ENCODE data around the gene IER3.

The IER3 gene

DNA sequence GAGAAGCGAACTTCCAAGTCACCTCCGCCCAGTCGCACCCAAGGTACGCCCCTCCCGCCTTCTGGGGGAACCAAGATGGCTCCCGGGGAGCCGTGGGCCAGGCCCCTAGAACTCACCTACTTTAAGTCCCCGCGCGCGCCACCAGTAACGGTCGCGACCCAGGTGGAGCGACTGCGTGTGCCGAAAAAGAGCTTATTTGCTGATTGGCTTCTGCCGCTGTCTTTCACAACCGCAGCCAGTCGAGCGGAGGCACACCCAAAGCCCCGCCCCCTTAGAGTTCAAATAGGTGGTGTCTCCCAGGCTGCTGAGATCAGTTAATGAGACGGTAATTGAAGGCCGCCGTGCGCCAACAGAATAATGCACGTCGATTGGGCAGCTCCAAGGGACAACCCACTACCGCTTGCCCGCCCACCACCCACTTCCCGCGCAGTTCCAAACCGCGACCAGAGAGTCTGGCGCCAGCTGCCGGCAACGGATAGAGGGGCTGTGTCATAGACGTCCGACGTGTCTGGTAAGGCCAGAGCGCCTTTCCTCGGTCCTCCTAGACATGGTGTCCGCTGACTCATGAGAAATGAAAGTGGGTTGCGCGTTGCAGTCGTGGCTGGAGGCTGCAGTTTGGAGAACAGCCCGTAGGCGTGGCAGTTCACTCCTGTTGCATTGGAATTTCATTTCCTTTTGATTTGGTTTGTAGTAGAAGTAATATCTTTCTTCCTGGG, 27.1 kb downstream of the IER3 start, which contains the start of gene MDC1 (continued):
- TF ChIP-seq, protein P1, sequence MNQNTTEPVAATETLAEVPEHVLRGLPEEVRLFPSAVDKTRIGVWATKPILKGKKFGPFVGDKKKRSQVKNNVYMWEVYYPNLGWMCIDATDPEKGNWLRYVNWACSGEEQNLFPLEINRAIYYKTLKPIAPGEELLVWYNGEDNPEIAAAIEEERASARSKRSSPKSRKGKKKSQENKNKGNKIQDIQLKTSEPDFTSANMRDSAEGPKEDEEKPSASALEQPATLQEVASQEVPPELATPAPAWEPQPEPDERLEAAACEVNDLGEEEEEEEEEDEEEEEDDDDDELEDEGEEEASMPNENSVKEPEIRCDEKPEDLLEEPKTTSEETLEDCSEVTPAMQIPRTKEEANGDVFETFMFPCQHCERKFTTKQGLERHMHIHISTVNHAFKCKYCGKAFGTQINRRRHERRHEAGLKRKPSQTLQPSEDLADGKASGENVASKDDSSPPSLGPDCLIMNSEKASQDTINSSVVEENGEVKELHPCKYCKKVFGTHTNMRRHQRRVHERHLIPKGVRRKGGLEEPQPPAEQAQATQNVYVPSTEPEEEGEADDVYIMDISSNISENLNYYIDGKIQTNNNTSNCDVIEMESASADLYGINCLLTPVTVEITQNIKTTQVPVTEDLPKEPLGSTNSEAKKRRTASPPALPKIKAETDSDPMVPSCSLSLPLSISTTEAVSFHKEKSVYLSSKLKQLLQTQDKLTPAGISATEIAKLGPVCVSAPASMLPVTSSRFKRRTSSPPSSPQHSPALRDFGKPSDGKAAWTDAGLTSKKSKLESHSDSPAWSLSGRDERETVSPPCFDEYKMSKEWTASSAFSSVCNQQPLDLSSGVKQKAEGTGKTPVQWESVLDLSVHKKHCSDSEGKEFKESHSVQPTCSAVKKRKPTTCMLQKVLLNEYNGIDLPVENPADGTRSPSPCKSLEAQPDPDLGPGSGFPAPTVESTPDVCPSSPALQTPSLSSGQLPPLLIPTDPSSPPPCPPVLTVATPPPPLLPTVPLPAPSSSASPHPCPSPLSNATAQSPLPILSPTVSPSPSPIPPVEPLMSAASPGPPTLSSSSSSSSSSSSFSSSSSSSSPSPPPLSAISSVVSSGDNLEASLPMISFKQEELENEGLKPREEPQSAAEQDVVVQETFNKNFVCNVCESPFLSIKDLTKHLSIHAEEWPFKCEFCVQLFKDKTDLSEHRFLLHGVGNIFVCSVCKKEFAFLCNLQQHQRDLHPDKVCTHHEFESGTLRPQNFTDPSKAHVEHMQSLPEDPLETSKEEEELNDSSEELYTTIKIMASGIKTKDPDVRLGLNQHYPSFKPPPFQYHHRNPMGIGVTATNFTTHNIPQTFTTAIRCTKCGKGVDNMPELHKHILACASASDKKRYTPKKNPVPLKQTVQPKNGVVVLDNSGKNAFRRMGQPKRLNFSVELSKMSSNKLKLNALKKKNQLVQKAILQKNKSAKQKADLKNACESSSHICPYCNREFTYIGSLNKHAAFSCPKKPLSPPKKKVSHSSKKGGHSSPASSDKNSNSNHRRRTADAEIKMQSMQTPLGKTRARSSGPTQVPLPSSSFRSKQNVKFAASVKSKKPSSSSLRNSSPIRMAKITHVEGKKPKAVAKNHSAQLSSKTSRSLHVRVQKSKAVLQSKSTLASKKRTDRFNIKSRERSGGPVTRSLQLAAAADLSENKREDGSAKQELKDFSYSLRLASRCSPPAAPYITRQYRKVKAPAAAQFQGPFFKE (tag by site-specific recombination; IDR thresholded peaks at IDR 0.05; ENCODE audit: borderline replicate concordance) = no peak
- TF ChIP-seq TCF7L2 (IDR thresholded peaks at IDR 0.05; ENCODE audit: borderline replicate concordance, low read depth, low read length) = 0 out of 2 replicates have a peak, but pooled peaks have one; percentile 16
- peak; percentile 100 for TF ChIP-seq SP3 (tag by site-specific recombination; IDR thresholded peaks at IDR 0.05)
- no peak for TF ChIP-seq MZF1 (tag by site-specific recombination; IDR thresholded peaks at IDR 0.05; ENCODE audit: borderline replicate concordance)
- peak; percentile 98 for TF ChIP-seq PBX3 (CRISPR knock-in tag; IDR thresholded peaks at IDR 0.05)
- TF ChIP-seq SP2 (tag by site-specific recombination; IDR thresholded peaks at IDR 0.05) = peak; percentile 98
- no peak for TF ChIP-seq ZNF202 (tag by site-specific recombination; IDR thresholded peaks at IDR 0.05; ENCODE audit: borderline replicate concordance)
- peak; percentile 96 for TF ChIP-seq PATZ1 (tag by site-specific recombination; IDR thresholded peaks at IDR 0.05)
- TF ChIP-seq ZNF311 (tag by site-specific recombination; IDR thresholded peaks at IDR 0.05; ENCODE audit: borderline replicate concordance) = no peak
- no peak; the same call in 1 of the 2 replicates for TF ChIP-seq BCL11A (tag by site-specific recombination; IDR thresholded peaks at IDR 0.05; ENCODE audit: low read depth)
- TF ChIP-seq ZNF423 (tag by site-specific recombination; IDR thresholded peaks at IDR 0.05) = peak; percentile 86; the same call in 1 of the 2 replicates
- TF ChIP-seq KLF9 (tag by site-specific recombination; IDR thresholded peaks at IDR 0.05; ENCODE audit: low read depth) = peak; percentile 82
- no peak for TF ChIP-seq ZNF704 (tag by site-specific recombination; IDR thresholded peaks at IDR 0.05)
- peak; percentile 96 for TF ChIP-seq ZXDB (tag by site-specific recombination; IDR thresholded peaks at IDR 0.05)
- TF ChIP-seq ZBTB17 (tag by site-specific recombination; IDR thresholded peaks at IDR 0.05) = peak; percentile 93
- TF ChIP-seq ZFP69B (tag by site-specific recombination; IDR thresholded peaks at IDR 0.05) = no peak; the same call in none of the 2 replicates
- peak; percentile 66 for TF ChIP-seq ZIC2 (tag by site-specific recombination; IDR thresholded peaks at IDR 0.05)
- TF ChIP-seq ZNF677 (tag by site-specific recombination; IDR thresholded peaks at IDR 0.05) = no peak
- peak; percentile 46; the same call in 1 of the 2 replicates for TF ChIP-seq ZNF501 (tag by site-specific recombination; IDR thresholded peaks at IDR 0.05)
- peak; percentile 52; the same call in 1 of the 2 replicates for TF ChIP-seq ZNF184 (tag by site-specific recombination; IDR thresholded peaks at IDR 0.05)
- TF ChIP-seq ZSCAN23 (tag by site-specific recombination; IDR thresholded peaks at IDR 0.05) = peak; percentile 43; the same call in 1 of the 2 replicates
- no peak for TF ChIP-seq ZNF211 (tag by site-specific recombination; IDR thresholded peaks at IDR 0.05; ENCODE audit: low read depth)
- TF ChIP-seq ZNF10 (tag by site-specific recombination; IDR thresholded peaks at IDR 0.05) = no peak; the same call in 1 of the 2 replicates
- TF ChIP-seq, protein P2, sequence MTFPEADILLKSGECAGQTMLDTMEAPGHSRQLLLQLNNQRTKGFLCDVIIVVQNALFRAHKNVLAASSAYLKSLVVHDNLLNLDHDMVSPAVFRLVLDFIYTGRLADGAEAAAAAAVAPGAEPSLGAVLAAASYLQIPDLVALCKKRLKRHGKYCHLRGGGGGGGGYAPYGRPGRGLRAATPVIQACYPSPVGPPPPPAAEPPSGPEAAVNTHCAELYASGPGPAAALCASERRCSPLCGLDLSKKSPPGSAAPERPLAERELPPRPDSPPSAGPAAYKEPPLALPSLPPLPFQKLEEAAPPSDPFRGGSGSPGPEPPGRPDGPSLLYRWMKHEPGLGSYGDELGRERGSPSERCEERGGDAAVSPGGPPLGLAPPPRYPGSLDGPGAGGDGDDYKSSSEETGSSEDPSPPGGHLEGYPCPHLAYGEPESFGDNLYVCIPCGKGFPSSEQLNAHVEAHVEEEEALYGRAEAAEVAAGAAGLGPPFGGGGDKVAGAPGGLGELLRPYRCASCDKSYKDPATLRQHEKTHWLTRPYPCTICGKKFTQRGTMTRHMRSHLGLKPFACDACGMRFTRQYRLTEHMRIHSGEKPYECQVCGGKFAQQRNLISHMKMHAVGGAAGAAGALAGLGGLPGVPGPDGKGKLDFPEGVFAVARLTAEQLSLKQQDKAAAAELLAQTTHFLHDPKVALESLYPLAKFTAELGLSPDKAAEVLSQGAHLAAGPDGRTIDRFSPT (tag by site-specific recombination; IDR thresholded peaks at IDR 0.05) = peak; percentile 95
- no peak; the same call in 1 of the 2 replicates for TF ChIP-seq ZBTB20 (tag by site-specific recombination; IDR thresholded peaks at IDR 0.05)
- TF ChIP-seq, protein P3, sequence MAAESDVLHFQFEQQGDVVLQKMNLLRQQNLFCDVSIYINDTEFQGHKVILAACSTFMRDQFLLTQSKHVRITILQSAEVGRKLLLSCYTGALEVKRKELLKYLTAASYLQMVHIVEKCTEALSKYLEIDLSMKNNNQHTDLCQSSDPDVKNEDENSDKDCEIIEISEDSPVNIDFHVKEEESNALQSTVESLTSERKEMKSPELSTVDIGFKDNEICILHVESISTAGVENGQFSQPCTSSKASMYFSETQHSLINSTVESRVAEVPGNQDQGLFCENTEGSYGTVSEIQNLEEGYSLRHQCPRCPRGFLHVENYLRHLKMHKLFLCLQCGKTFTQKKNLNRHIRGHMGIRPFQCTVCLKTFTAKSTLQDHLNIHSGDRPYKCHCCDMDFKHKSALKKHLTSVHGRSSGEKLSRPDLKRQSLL (tag by site-specific recombination; IDR thresholded peaks at IDR 0.05) = no peak
